DMS114 treated with DMSO at 0.1 percent for 48 hours (cell line): ENCODE results near the gene ARFIP1.
"Not testable (repeated sequence)": the region's sequence is repeated elsewhere in the genome, so short reads cannot be mapped to it uniquely, and the experiment has no call there.

ENCODE experiments used
- DNase-seq: peaks from one replicate; lab custom pipeline; 2025; ENCODE audit not compliant: unreplicated experiment; lab: John Stamatoyannopoulos, UW

ARFIP1 gene

GRCh38 chr4:152836936-152837335, 57.2 kb downstream of the ARFIP1 start:
- DNase-seq: no peak

- DNase-seq: not testable (repeated sequence)
These were observed 60.0 kb downstream of the ARFIP1 start for GRCh38 chr4:152839729-152840128.

GRCh38 chr4:152843481-152844090, 63.8 kb downstream of the ARFIP1 start:
- no peak for DNase-seq

- DNase-seq: no peak
These were observed 67.6 kb downstream of the ARFIP1 start for GRCh38 chr4:152847376-152847775.

- no peak for DNase-seq
These were observed 68.8 kb downstream of the ARFIP1 start for GRCh38 chr4:152848508-152848907.

GRCh38 chr4:152849350-152849749, 69.6 kb downstream of the ARFIP1 start:
- no peak for DNase-seq

GRCh38 chr4:152850377-152850776, 70.6 kb downstream of the ARFIP1 start:
- no peak for DNase-seq

- no peak for DNase-seq
These were observed 71.5 kb downstream of the ARFIP1 start for GRCh38 chr4:152851226-152851625.

- no peak for DNase-seq
These were observed 73.5 kb downstream of the ARFIP1 start for GRCh38 chr4:152853293-152853692.

GRCh38 chr4:152854016-152854415, 74.3 kb downstream of the ARFIP1 start:
- not testable (repeated sequence) for DNase-seq

GRCh38 chr4:152856960-152857359, 77.2 kb downstream of the ARFIP1 start:
- DNase-seq: no peak

GRCh38 chr4:152858934-152859333, 79.2 kb downstream of the ARFIP1 start:
- no peak for DNase-seq

- DNase-seq: no peak
These were observed 80.3 kb downstream of the ARFIP1 start for GRCh38 chr4:152860046-152860445.

- DNase-seq: no peak
These were observed 82.9 kb downstream of the ARFIP1 start for GRCh38 chr4:152862608-152863007.

GRCh38 chr4:152864361-152864760, 84.6 kb downstream of the ARFIP1 start:
- DNase-seq: no peak

- DNase-seq: not testable (repeated sequence)
These were observed 86.8 kb downstream of the ARFIP1 start for GRCh38 chr4:152866432-152866993.

GRCh38 chr4:152870606-152871005, 90.9 kb downstream of the ARFIP1 start:
- no peak for DNase-seq

GRCh38 chr4:152875261-152875660, 95.5 kb downstream of the ARFIP1 start:
- DNase-seq: no peak

GRCh38 chr4:152877868-152878267, 98.1 kb downstream of the ARFIP1 start:
- no peak for DNase-seq

- no peak for DNase-seq
These were observed 100.5 kb downstream of the ARFIP1 start for GRCh38 chr4:152880263-152880662.

- DNase-seq: no peak
These were observed 102.2 kb downstream of the ARFIP1 start for GRCh38 chr4:152881974-152882373.

GRCh38 chr4:152885185-152885584, 105.4 kb downstream of the ARFIP1 start:
- no peak for DNase-seq

GRCh38 chr4:152886201-152886600, 106.4 kb downstream of the ARFIP1 start:
- no peak for DNase-seq
